Epithelial cell of esophagus (primary cell): ENCODE data around the gene TEX13A.

ENCODE experiments used
- DNase-seq: peaks from one replicate; pipeline ENCODE4 v3.0.0; 2010; ENCODE audit warnings: low read depth
- H3K4me3 ChIP-seq: 2 replicates; pipeline ENCODE4 v1.5.1; 2011; ENCODE audit warnings: mild to moderate bottlenecking, low read length, control low read depth
- CTCF ChIP-seq: IDR thresholded peaks from 2 replicates; pipeline ENCODE4 v1.5.1; 2011; ENCODE audit warnings: low read depth, mild to moderate bottlenecking, low read length, control low read depth, inconsistent platforms; ENCODE audit not compliant: insufficient read depth; ENCODE audit errors: missing control alignments

The TEX13A gene

GRCh38 chrX:105189093-105189492, 31.4 kb downstream of the TEX13A start:
- no peak for DNase-seq
- H3K4me3 ChIP-seq: no peak overlapping the region
- TF ChIP-seq CTCF: no peak

GRCh38 chrX:105179644-105180043, 40.9 kb downstream of the TEX13A start:
- DNase-seq: no peak
- TF ChIP-seq CTCF: no peak
- no peak overlapping the region for H3K4me3 ChIP-seq

GRCh38 chrX:105173071-105173470, 47.4 kb downstream of the TEX13A start:
- no peak for DNase-seq
- no peak overlapping the region for H3K4me3 ChIP-seq
- no peak for TF ChIP-seq CTCF
